Measurements from ENCODE around the gene CCDC89.

Gene CCDC89

DNA sequence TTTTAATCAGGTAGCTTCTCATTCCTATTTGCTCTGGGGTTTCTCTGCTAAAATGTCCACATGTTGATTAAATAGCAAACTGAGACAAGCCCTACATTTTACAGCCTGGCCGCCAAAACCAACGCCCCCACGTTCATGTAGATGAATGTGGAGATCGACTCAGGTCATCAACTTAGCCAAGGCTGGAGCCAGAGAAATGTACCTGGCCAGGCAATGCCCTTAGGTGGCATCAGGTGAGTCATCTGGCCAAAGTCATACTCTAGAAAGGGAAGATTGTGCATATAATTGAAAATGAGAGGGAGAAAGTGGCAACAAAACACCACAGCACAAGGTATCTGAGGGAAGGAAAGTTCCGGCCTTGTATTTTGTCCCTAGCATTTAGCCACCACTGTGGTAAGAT is 37.1 kb upstream of the CCDC89 start:
- peaks cover 0 to 6% (median 0%) of the 10 kb centered on the region in 3 donors for H3K36me3 ChIP-seq
- intact Hi-C loops (cut with DNase I; ENCODE audit: low total_unique reads) = no loop called here
- TF ChIP-seq, protein P1, sequence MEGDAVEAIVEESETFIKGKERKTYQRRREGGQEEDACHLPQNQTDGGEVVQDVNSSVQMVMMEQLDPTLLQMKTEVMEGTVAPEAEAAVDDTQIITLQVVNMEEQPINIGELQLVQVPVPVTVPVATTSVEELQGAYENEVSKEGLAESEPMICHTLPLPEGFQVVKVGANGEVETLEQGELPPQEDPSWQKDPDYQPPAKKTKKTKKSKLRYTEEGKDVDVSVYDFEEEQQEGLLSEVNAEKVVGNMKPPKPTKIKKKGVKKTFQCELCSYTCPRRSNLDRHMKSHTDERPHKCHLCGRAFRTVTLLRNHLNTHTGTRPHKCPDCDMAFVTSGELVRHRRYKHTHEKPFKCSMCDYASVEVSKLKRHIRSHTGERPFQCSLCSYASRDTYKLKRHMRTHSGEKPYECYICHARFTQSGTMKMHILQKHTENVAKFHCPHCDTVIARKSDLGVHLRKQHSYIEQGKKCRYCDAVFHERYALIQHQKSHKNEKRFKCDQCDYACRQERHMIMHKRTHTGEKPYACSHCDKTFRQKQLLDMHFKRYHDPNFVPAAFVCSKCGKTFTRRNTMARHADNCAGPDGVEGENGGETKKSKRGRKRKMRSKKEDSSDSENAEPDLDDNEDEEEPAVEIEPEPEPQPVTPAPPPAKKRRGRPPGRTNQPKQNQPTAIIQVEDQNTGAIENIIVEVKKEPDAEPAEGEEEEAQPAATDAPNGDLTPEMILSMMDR (IDR thresholded peaks at IDR 0.05) = no peak
- no peak overlapping the region for H3K4me3 ChIP-seq
- no peaks in the 10 kb centered on the region for H3K27me3 ChIP-seq
- no peak overlapping the region for H3K27ac ChIP-seq
- no peak for DNase-seq
- no peaks in the 10 kb centered on the region for H3K9me3 ChIP-seq
- peaks cover 0 to 29% (median 6%) of the 10 kb centered on the region in 4 donors for H3K4me1 ChIP-seq

DNA sequence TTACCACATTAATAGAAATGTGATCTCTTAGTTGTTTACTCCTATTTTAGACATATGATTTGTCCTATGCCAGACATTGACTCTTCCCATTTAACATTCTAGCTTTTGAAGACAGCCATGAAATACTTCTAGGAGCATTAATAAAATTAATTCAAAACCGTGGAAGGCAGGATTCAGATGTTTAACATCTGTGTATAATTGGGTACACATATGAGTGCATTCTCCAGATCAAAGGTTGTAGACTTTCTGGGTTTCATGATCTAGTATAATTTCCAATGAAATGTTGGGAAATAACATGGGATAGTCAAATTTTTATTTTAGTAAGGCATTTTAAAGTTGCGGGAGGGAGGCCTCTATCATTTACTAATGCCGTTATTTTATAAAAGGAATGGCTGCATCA is 35.2 kb upstream of the CCDC89 start:
- no peaks in the 10 kb centered on the region for H3K27me3 ChIP-seq
- intact Hi-C loops (cut with DNase I; ENCODE audit: low total_unique reads) = no loop called here
- TF ChIP-seq, protein P1 (IDR thresholded peaks at IDR 0.05) = no peak

DNA sequence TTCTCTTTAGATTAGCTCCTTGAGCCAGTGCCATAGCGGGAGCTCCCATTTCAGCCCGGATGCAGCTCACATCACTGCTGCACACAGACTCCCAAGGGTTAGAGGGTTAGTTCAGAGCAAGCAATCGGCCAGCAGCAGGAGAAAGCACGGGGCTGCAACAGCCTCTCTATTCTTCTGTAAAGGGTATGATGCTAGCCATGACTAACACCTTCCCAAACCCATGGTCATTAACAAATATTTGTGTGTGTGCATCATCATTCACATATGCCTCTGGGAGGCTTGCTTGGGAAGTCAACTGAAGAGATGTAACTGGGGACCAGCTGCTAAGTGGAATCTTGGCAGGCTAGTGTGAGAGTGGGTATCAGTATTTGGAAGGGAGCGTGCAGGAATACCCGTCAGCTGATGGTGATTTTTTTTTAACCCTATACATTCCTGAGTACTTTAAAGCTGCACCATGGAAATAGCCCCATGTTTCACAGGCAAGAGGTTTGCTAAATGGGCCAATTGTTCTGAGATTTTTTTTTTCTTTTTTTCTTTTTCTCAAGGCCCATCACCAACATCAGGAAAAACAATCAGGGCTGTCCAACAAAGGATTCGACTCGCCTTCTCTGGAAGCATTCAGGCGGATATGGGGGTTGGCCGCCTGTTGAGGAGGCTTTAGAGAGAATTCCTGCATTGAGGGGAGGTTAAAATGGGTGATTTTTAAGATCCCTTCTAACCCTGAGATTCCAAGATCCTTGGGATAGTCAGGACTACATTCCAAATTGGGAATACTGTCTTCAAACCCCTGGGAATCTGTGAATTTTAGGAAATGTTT is 33.2 kb upstream of the CCDC89 start:
- Histone ChIP-seq H3K4me3 (peak overlapping the region; percentile 39 to 46), H3K36me3 (peaks cover 0 to under 1% (median 0%) of the 10 kb centered on the region in 3 donors), H3K27ac (peak overlapping the region; percentile 43 to 79), H3K9me3 (no peaks in the 10 kb centered on the region), H3K27me3 (no peaks in the 10 kb centered on the region), H3K4me1 (peaks cover 0 to 39% (median 6%) of the 10 kb centered on the region in 4 donors)
- intact Hi-C loops (cut with DNase I; ENCODE audit: low total_unique reads) = no loop called here
- peak; percentile 26 to 71 for DNase-seq
- TF ChIP-seq, protein P1 (IDR thresholded peaks at IDR 0.05) = no peak

More for the DNA sequence above, 35.2 kb upstream of the CCDC89 start:
- DNase-seq = no peak
- H3K4me1 ChIP-seq = peaks cover 0 to 44% (median 6%) of the 10 kb centered on the region in 4 donors
- no peaks in the 10 kb centered on the region for H3K9me3 ChIP-seq
- no peak overlapping the region for H3K4me3 ChIP-seq
- H3K36me3 ChIP-seq = no peaks in the 10 kb centered on the region
- no peak overlapping the region for H3K27ac ChIP-seq

DNA sequence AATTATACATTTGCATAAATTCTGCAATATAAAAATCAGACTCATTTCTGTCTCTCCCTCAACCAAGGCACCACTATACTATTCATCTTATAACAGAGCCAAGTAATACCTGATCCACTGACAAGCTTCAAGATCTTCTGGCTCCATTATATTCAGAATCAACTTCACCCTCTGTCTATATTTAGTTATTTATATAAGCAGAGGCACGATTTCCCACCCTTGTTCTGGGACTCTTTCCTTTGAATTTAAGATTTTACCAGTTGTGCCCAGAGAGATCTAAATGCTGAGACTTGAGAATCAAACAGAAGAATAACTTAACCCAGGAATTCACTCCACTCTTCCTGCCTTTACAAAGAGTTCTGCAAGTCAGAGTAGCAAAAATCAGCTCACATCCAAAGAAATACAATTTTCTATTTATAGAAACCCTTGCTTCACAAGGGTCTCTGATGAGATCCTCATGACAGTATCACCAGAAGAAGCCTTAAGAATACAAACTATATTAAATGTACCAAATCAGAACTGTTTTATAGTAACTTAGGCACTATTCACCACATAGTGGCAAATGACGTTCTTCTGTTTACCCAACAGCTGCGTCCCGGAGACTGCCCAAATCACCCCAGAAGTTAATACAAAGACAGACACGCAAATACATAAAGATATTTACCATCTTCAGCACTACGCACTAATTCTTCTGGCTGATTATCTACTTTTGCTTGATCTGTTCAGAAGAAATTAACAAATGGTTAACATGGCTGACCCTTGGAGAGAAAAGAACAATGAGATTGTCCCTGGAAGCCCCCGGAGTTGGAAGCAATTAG is 32.3 kb upstream of the CCDC89 start:
- intact Hi-C loops (cut with DNase I; ENCODE audit: low total_unique reads) = no loop called here
- Histone ChIP-seq H3K9me3 (no peaks in the 10 kb centered on the region), H3K4me1 (peaks cover 0 to 39% (median 6%) of the 10 kb centered on the region in 4 donors), H3K4me3 (peak overlapping the region; percentile 39 to 46), H3K36me3 (peaks cover 0 to 9% (median 0%) of the 10 kb centered on the region in 3 donors), H3K27ac (peak overlapping the region; percentile 43 to 79), H3K27me3 (no peaks in the 10 kb centered on the region)
- TF ChIP-seq, protein P1 (IDR thresholded peaks at IDR 0.05) = no peak
- no peak for DNase-seq

DNA sequence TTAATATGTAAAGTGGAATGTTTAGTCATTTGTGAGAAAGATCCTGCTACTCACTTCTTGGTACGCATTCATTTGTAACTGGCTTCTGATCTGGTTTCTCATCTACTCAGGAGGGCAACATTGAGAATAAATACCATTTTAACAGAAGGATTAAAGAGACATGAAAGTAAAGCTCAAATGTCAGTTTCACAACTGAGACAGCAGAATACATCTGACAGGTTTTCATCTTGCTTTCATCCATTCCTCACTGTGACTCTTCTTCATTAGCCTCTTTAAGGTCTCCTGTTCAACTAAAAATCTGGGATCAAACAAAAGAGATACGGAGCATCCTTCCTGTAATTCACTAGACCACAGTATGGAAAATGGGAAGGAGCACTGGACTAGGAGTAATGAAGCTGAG is 31.4 kb upstream of the CCDC89 start:
- intact Hi-C loops (cut with DNase I; ENCODE audit: low total_unique reads) = no loop called here
- TF ChIP-seq, protein P1 (IDR thresholded peaks at IDR 0.05) = no peak
- peaks cover 0 to 10% (median 0%) of the 10 kb centered on the region in 3 donors for H3K36me3 ChIP-seq

More for the DNA sequence above, 31.4 kb upstream of the CCDC89 start:
- H3K4me1 ChIP-seq = peaks cover 0 to 39% (median 6%) of the 10 kb centered on the region in 4 donors
- no peak overlapping the region for H3K4me3 ChIP-seq
- H3K9me3 ChIP-seq = no peaks in the 10 kb centered on the region
- no peaks in the 10 kb centered on the region for H3K27me3 ChIP-seq
- H3K27ac ChIP-seq = peak overlapping the region; percentile 15 to 79
- DNase-seq = no peak

Data from tibial artery (tissue), 4 donors.